ENCODE measurements around the gene RAI1.

DNA sequence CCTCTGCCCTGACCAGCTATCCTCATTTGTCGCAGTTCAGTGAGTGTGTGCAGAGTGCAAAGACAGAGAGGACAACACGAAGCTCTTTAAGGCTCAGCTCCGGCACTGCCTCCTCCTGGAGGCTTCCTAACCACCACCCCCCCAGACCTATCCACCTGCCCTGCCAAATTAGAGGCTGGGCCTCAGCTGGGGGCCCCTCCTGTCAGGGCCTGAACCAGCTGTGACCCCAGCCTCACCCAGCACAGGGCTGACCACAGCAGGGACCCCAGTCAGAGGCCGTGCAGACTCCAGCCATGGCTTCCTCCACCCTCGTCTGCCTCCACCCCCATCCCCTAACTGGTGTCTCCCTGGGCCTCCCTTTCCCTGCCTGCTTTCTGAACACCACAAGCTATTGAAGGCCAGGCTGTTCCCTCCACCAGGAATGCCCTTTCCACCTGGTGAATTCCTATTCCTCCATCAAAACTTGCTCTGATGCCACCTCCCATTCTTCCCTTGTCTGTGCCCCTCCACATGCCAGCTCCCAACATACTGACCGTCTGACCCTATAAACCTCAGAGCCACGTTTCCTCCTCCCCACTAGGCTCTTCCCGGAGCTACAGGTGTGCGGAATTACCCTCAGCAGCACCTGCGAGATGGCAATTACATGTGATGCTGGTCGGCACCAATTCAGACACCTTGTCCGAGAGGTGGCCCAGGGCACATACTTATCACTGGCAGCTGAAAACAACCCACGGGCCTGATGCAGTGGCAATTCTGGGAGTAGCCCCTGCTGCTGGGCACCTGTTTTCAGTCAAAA is 146.8 kb downstream of the RAI1 start:
- TF ChIP-seq, protein P1, sequence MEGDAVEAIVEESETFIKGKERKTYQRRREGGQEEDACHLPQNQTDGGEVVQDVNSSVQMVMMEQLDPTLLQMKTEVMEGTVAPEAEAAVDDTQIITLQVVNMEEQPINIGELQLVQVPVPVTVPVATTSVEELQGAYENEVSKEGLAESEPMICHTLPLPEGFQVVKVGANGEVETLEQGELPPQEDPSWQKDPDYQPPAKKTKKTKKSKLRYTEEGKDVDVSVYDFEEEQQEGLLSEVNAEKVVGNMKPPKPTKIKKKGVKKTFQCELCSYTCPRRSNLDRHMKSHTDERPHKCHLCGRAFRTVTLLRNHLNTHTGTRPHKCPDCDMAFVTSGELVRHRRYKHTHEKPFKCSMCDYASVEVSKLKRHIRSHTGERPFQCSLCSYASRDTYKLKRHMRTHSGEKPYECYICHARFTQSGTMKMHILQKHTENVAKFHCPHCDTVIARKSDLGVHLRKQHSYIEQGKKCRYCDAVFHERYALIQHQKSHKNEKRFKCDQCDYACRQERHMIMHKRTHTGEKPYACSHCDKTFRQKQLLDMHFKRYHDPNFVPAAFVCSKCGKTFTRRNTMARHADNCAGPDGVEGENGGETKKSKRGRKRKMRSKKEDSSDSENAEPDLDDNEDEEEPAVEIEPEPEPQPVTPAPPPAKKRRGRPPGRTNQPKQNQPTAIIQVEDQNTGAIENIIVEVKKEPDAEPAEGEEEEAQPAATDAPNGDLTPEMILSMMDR (conservative IDR thresholded peaks at IDR 0.05; ENCODE audit: low read depth, low read length), result 0 out of 2 replicates have a peak, but pooled peaks have one; percentile 9
- no peak for TF ChIP-seq EZH2 (IDR thresholded peaks at IDR 0.05; ENCODE audit: borderline replicate concordance, low read depth, low read length, poor library complexity, severe bottlenecking)
